ENCODE results near the gene PFKM. TPM values are rescaled to one million over a fixed set of nuclear protein-coding genes. Genes with fewer than 3 reads are reported as not detected.

PFKM gene
- total and polyA plus RNA-seq, 9 of the 15 experiments (the other 6 are each of a cell fraction or from before 2014, with no cell fraction given), result 16.5 to 39.9 (median 31.7) TPM

- TF ChIP-seq ZNF668 (CRISPR knock-in tag; IDR thresholded peaks at IDR 0.05) (no peak), TBP (optimal IDR thresholded peaks at IDR 0.05; ENCODE audit: low read depth, low read length) (peak; percentile 18), CEBPG (CRISPR knock-in tag; IDR thresholded peaks at IDR 0.05) (no peak; the same call in 1 of the 2 replicates), CEBPG (tag; conservative IDR thresholded peaks at IDR 0.05 in 1 of 2, IDR thresholded peaks at IDR 0.05 in 1 of 2) (peak; percentile 68 to 94), GTF2F1 (IDR thresholded peaks at IDR 0.05; ENCODE audit: low read depth, low read length) (no peak), ZNF224 (CRISPR knock-in tag; IDR thresholded peaks at IDR 0.05) (no peak), PTBP1 (IDR thresholded peaks at IDR 0.05; ENCODE audit: low read depth, low read length) (no peak), ZC3H11A (IDR thresholded peaks at IDR 0.05; ENCODE audit: low read depth, low read length) (no peak), PRDM10 (IDR thresholded peaks at IDR 0.05; ENCODE audit: partially characterized antibody) (no peak), XRCC3 (IDR thresholded peaks at IDR 0.05) (no peak), CHD2 (IDR thresholded peaks at IDR 0.05; ENCODE audit: low read depth, low read length) (no peak), ZNF764 (CRISPR knock-in tag; IDR thresholded peaks at IDR 0.05; ENCODE audit: low read depth) (no peak), ZBTB12 (CRISPR knock-in tag; IDR thresholded peaks at IDR 0.05) (no peak), ZNF445 (CRISPR knock-in tag; IDR thresholded peaks at IDR 0.05; ENCODE audit: low read depth) (no peak), RBFOX2 (IDR thresholded peaks at IDR 0.05; ENCODE audit: low read depth, low read length) (peak; percentile 50), MBD2 (IDR thresholded peaks at IDR 0.05; ENCODE audit: borderline replicate concordance, low read depth) (no peak), TAF15 (IDR thresholded peaks at IDR 0.05; ENCODE audit: low read depth, low read length) (no peak), ATF3 (IDR thresholded peaks at IDR 0.05) (peak; percentile 88), ATF3 (CRISPR knock-in tag; conservative IDR thresholded peaks at IDR 0.05) (no peak), NFRKB (IDR thresholded peaks at IDR 0.05; ENCODE audit: low read depth) (peak; percentile 71), POLR2B (IDR thresholded peaks at IDR 0.05; ENCODE audit: low read depth, partially characterized antibody) (peak; percentile 33), ARHGAP35 (IDR thresholded peaks at IDR 0.05; ENCODE audit: partially characterized antibody) (no peak), TRIM24 (IDR thresholded peaks at IDR 0.05) (peak; percentile 19 to 42; a peak in 2 of 4 replicates), CTBP1 (IDR thresholded peaks at IDR 0.05; ENCODE audit: borderline replicate concordance) (peak; percentile 66), WHSC1 (IDR thresholded peaks at IDR 0.05; ENCODE audit: low read length) (no peak)
Observed at GRCh38 chr12:48175613-48176416, 56.7 kb downstream of the PFKM start (continued).
